PC-3 (cell line): ENCODE results near the gene GLDC. TPM values are rescaled to one million over a fixed set of nuclear protein-coding genes. Genes with fewer than 3 reads are reported as not detected.
"Not testable (repeated sequence)": the region's sequence is repeated elsewhere in the genome, so short reads cannot be mapped to it uniquely, and the experiment has no call there.

Experiments used
- ATAC-seq: fragments of 200-7000 bp; cut with Tn5 transposase; 2 replicates; pipeline ENCODE4 v1.9.1; 2020; ENCODE audit warnings: mild to moderate bottlenecking, moderate library complexity
- BruUV-seq: library from RNA; stranded (reverse); fragments of 400-500 nt; replicated peaks from 2 replicates; lab custom pipeline; 2021; lab: Mats Ljungman, UMichigan
- CTCF ChIA-PET: fragments of 300-600 bp; sonication (Branson Sonifier 250); formaldehyde crosslinking; loops from one replicate; lab custom pipeline; 2022; ENCODE audit warnings: antibody characterized with exemption; lab: Charles Lee
- POLR2A ChIA-PET: fragments of 300-600 bp; sonication (Branson Sonifier 250); formaldehyde crosslinking; loops from one replicate; lab custom pipeline; 2022; ENCODE audit warnings: antibody characterized with exemption; ENCODE audit not compliant: unreplicated experiment; lab: Charles Lee
- DNase-seq: peaks from one replicate; pipeline ENCODE4 v3.0.0-alpha.2; 2015
- H2AFZ ChIP-seq: fragments of 300-600 bp; sonication (generic); 2 replicates; pipeline ENCODE4 v1.6.0; 2016; ENCODE audit warnings: antibody characterized with exemption, low read length
- H3F3A ChIP-seq: fragments of 300-600 bp; sonication (generic); one replicate; pipeline ENCODE4 v1.6.0; 2017; ENCODE audit warnings: antibody characterized with exemption, low read length, control low read depth, mild to moderate bottlenecking; ENCODE audit not compliant: unreplicated experiment
- H3K27ac ChIP-seq: fragments of 300-600 bp; sonication (generic); 2 replicates; pipeline ENCODE4 v1.5.1; 2016; ENCODE audit warnings: mild to moderate bottlenecking, low read length
- H3K27me3 ChIP-seq: fragments of 300-600 bp; sonication (generic); 2 replicates; pipeline ENCODE4 v1.6.1; 2016; ENCODE audit warnings: low read length, mixed read lengths
- H3K36me3 ChIP-seq: fragments of 300-600 bp; sonication (generic); 2 replicates; pipeline ENCODE4 v1.6.1; 2016; ENCODE audit warnings: low read depth, mixed run types, low read length, mixed read lengths
- H3K4me1 ChIP-seq: fragments of 300-600 bp; sonication (generic); 2 replicates; pipeline ENCODE4 v1.5.1; 2016; ENCODE audit warnings: low read length; ENCODE audit not compliant: insufficient read depth
- H3K4me2 ChIP-seq: fragments of 300-600 bp; sonication (generic); 2 replicates; pipeline ENCODE4 v1.6.0; 2016; ENCODE audit warnings: low read length
- H3K4me3 ChIP-seq: fragments of 300-600 bp; sonication (generic); 2 replicates; pipeline ENCODE4 v1.5.1; 2016; ENCODE audit warnings: mild to moderate bottlenecking, low read length, mixed read lengths
- H3K79me2 ChIP-seq: fragments of 300-600 bp; sonication (generic); 2 replicates; pipeline ENCODE4 v1.6.1; 2017; ENCODE audit warnings: low read length, mixed read lengths
- H3K9ac ChIP-seq: fragments of 300-600 bp; sonication (generic); 2 replicates; pipeline ENCODE4 v1.6.0; 2016; ENCODE audit warnings: mild to moderate bottlenecking, low read length
- H3K9me2 ChIP-seq: fragments of 300-600 bp; sonication (generic); replicated peaks from 2 replicates; pipeline ENCODE4 v1.6.1; 2016; ENCODE audit warnings: mixed run types, low read length, mixed read lengths
- H3K9me3 ChIP-seq: fragments of 300-600 bp; sonication (generic); 2 replicates; pipeline ENCODE4 v1.6.1; 2016; ENCODE audit warnings: low read length, mixed read lengths
- H4K20me1 ChIP-seq: fragments of 300-600 bp; sonication (generic); 2 replicates; pipeline ENCODE4 v1.6.1; 2016; ENCODE audit warnings: low read length, mixed read lengths
- EZH2 ChIP-seq: fragments of 300-600 bp; sonication (generic); IDR thresholded peaks from one replicate; pipeline ENCODE4 v1.6.1; 2017; ENCODE audit warnings: antibody characterized with exemption, mild to moderate bottlenecking, low read length; ENCODE audit not compliant: unreplicated experiment
- EZH2phosphoT487 ChIP-seq: fragments of 300-600 bp; sonication (generic); IDR thresholded peaks from 2 replicates; pipeline ENCODE4 v1.6.1; 2018; ENCODE audit warnings: mild to moderate bottlenecking, antibody characterized with exemption, low read length, borderline replicate concordance
- intact Hi-C: fragments of 100-400 bp; cut with micrococcal nuclease; formaldehyde crosslinking; loops from 2 replicates; pipeline ENCODE4 v1.9.0; 2023
- total RNA-seq: library from RNA; depleted of rRNA; stranded (reverse); fragments of >200 nt; gene quantifications from 2 replicates; pipeline ENCODE4 v1.2.3, GENCODE V29; 2014
- TF ChIP-seq, protein P1 (sequence below): fragments of 300-600 bp; sonication (generic); conservative IDR thresholded peaks from 2 replicates; pipeline ENCODE4 v1.5.1; 2017; ENCODE audit warnings: antibody characterized with exemption, low read depth, mild to moderate bottlenecking, low read length

Gene GLDC
- total RNA-seq, 1 experiment from 2014 or later, result 8.1 TPM

DNA sequence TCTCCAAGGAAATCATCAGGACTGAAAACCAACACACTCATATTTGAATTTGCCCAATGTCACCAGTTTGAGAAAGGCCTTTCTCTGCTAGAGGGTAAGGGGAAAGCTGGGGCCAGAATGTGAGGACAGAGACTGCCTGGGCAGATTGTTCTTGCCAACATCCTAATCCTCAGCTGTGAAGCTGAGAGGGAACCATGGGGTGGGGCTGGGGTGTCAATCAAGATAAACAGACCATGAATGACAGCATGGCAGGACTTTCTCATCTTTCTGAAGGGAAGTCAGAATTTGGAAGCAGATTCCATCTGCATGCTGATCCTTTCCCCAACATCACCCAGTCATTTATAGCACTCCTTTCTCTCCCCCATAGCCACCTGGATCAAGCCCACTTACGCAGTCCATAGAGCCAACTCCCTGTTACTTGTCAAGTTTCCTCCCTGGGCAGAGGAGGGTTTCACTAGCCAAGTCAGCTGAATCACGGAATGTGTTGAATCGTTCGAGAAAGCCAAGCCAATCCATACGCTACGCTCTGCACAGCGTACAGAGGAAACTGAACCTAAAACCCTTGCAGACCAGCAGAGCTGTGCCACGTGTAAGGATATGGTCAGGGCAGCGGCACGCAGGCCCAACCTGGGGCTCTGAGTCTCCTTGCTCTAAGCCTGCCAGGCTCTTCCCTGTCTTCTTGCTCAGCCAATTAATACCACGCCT is 14.9 kb downstream of the GLDC start:
- H3K36me3 ChIP-seq, result no peaks in the 10 kb centered on the region
- intact Hi-C loops, result no loop called here
- H3K4me3 ChIP-seq, result no peak overlapping the region
- H3K9me3 ChIP-seq, result no peaks in the 10 kb centered on the region
- no peaks in the 10 kb centered on the region for H3K4me1 ChIP-seq
- H3K27me3 ChIP-seq, result no peaks in the 10 kb centered on the region
- no peaks in the 10 kb centered on the region for H3K79me2 ChIP-seq
- no peak overlapping the region for H3K9ac ChIP-seq
- H3F3A ChIP-seq, result no peaks in the 10 kb centered on the region
- DNase-seq (no peak), ATAC-seq (no peak)
- ChIA-PET CTCF (no interaction called here), POLR2A (no interaction called here)
- no peaks in the 10 kb centered on the region for H4K20me1 ChIP-seq
- H3K4me2 ChIP-seq, result no peak overlapping the region
- H3K9me2 ChIP-seq, result no peaks in the 10 kb centered on the region
- no TSS peak for BruUV-seq
- H3K27ac ChIP-seq, result no peak overlapping the region
- TF ChIP-seq EZH2phosphoT487 (no peak), EZH2 (no peak)
- TF ChIP-seq, protein P1, sequence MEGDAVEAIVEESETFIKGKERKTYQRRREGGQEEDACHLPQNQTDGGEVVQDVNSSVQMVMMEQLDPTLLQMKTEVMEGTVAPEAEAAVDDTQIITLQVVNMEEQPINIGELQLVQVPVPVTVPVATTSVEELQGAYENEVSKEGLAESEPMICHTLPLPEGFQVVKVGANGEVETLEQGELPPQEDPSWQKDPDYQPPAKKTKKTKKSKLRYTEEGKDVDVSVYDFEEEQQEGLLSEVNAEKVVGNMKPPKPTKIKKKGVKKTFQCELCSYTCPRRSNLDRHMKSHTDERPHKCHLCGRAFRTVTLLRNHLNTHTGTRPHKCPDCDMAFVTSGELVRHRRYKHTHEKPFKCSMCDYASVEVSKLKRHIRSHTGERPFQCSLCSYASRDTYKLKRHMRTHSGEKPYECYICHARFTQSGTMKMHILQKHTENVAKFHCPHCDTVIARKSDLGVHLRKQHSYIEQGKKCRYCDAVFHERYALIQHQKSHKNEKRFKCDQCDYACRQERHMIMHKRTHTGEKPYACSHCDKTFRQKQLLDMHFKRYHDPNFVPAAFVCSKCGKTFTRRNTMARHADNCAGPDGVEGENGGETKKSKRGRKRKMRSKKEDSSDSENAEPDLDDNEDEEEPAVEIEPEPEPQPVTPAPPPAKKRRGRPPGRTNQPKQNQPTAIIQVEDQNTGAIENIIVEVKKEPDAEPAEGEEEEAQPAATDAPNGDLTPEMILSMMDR, result no peak
- H2AFZ ChIP-seq, result no peak overlapping the region

DNA sequence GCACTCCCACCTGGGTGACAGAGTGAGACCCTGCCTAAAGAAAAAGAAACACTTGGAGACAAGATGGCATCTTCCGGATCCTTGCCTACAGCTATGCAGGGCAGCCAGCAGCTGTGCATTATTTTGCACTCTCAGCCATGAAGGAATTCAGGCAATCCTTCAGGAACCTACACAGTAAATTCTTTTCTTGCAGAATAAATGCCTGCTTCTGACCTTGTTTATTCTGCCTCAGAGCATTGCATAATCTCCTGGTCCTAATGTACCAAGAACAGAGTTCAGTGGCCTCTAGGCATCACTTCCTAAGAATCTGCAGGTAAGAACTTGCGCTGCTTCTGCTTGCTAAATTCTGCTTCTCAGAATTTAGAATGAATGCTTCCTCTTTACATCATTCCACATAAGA is 16.8 kb downstream of the GLDC start:
- H3K27me3 ChIP-seq, result no peaks in the 10 kb centered on the region
- DNase-seq, result no peak
- ChIA-PET POLR2A (no interaction called here), CTCF (no interaction called here)
- H3K36me3 ChIP-seq, result no peaks in the 10 kb centered on the region
- H3K9ac ChIP-seq, result no peak overlapping the region
- H3F3A ChIP-seq, result no peaks in the 10 kb centered on the region
- no peaks in the 10 kb centered on the region for H3K79me2 ChIP-seq
- ATAC-seq, result no peak
- H3K27ac ChIP-seq, result no peak overlapping the region
- H3K4me3 ChIP-seq, result no peak overlapping the region
- H3K4me1 ChIP-seq, result no peaks in the 10 kb centered on the region
- H2AFZ ChIP-seq, result no peak overlapping the region
- BruUV-seq, result no TSS peak
- no peak overlapping the region for H3K4me2 ChIP-seq
- TF ChIP-seq EZH2, result no peak
- no peak for TF ChIP-seq EZH2phosphoT487
- TF ChIP-seq, protein P1, result no peak
- no peaks in the 10 kb centered on the region for H4K20me1 ChIP-seq
- no peaks in the 10 kb centered on the region for H3K9me2 ChIP-seq
- no peaks in the 10 kb centered on the region for H3K9me3 ChIP-seq
- intact Hi-C loops, result no loop called here

DNA sequence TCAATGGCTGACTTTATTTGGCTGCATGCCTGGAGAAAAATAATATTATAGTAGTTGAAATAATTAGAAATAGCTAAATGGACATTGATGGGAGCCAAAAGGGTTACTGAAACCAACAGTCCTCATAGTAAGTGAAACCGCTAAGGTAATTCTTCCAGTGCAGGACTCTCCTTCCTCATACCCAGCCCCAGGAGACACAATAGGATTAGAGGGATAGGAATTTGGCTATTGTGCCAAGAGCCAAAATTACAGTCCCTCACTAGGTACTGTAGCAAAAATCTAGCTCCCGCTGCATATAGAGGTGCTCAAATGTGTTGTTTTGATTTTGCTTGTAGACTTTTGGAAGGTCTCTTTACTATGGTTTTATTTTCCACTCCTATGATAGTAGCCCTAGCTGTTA is 20.2 kb downstream of the GLDC start:
- ATAC-seq, result no peak

DNA sequence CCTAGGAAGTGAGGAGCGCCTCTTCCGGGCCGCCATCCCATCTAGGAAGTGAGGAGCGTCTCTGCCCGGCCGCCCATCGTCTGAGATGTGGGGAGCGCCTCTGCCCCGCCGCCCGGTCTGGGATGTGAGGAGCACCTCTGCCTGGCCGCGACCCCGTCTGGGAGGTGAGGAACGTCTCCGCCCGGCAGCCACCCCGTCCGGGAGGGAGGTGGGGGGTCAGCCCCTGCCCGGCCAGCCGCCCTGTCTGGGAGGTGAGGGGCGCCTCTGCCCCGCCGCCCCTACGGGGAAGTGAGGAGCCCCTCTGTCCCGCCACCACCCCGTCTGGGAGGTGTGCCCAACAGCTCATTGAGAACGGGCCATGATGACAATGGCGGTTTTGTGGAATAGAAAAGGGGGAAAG is 22.7 kb downstream of the GLDC start:
- DNase-seq, BruUV-seq, H3K9me2 ChIP-seq, CTCF ChIA-PET, H3K9ac ChIP-seq, H4K20me1 ChIP-seq, H3K9me3 ChIP-seq, H3K36me3 ChIP-seq, H2AFZ ChIP-seq, intact Hi-C loops, H3F3A ChIP-seq, H3K79me2 ChIP-seq, ATAC-seq, H3K4me3 ChIP-seq, H3K27me3 ChIP-seq, H3K4me2 ChIP-seq, H3K4me1 ChIP-seq, POLR2A ChIA-PET, H3K27ac ChIP-seq: not testable (repeated sequence)

More for the DNA sequence above, 20.2 kb downstream of the GLDC start:
- BruUV-seq, result no TSS peak
- Histone ChIP-seq H3K4me2 (no peak overlapping the region), H3K79me2 (no peaks in the 10 kb centered on the region), H3K36me3 (no peaks in the 10 kb centered on the region), H3K9ac (no peak overlapping the region), H3K4me1 (no peaks in the 10 kb centered on the region), H3K9me3 (no peaks in the 10 kb centered on the region), H4K20me1 (no peaks in the 10 kb centered on the region), H3K27me3 (no peaks in the 10 kb centered on the region), H3K4me3 (no peak overlapping the region), H3K27ac (no peak overlapping the region), H3F3A (no peaks in the 10 kb centered on the region), H2AFZ (no peak overlapping the region), H3K9me2 (no peaks in the 10 kb centered on the region)
- ChIA-PET CTCF (no interaction called here), POLR2A (no interaction called here)
- no peak for DNase-seq
- intact Hi-C loops, result no loop called here
- TF ChIP-seq EZH2phosphoT487 (no peak), EZH2 (no peak)
